HG03095 (cell line): ENCODE measurements around the gene UTF1.
"Not testable (repeated sequence)": the region's sequence is repeated elsewhere in the genome, so short reads cannot be mapped to it uniquely, and the experiment has no call there.

ENCODE experiments used
- ATAC-seq: cut with Tn5 transposase; IDR thresholded peaks from one replicate; pipeline ENCODE4 v1.9.1; 2021; ENCODE audit warnings: moderate library complexity; ENCODE audit not compliant: unreplicated experiment

UTF1 gene

GRCh38 chr10:133207627-133208026 is 22.4 kb upstream of the UTF1 start:
- no peak for ATAC-seq

GRCh38 chr10:133208466-133208865 is 21.6 kb upstream of the UTF1 start:
- ATAC-seq: no peak

GRCh38 chr10:133209117-133209516 is 20.9 kb upstream of the UTF1 start:
- ATAC-seq: no peak

DNA sequence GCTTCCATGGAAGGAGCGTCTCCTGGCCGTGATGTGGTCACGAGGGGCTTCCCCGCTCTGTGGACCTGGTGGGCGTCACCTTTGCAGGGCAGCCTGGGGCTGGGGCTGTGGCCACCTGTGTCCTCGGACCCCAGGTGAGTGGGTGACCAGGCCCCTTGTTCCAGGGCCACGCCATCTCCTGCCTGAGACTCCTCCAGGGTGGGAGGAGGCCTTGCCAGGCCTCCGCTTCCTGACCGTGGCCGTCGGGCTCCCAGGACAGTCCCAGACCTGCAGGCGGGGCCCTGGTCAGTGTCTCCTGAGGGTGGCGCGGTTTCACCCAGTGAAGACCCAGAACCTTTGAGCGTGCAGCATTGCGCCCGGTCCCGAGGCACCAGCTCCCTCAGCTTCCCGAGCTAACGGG is 20.4 kb upstream of the UTF1 start:
- ATAC-seq: no peak

DNA sequence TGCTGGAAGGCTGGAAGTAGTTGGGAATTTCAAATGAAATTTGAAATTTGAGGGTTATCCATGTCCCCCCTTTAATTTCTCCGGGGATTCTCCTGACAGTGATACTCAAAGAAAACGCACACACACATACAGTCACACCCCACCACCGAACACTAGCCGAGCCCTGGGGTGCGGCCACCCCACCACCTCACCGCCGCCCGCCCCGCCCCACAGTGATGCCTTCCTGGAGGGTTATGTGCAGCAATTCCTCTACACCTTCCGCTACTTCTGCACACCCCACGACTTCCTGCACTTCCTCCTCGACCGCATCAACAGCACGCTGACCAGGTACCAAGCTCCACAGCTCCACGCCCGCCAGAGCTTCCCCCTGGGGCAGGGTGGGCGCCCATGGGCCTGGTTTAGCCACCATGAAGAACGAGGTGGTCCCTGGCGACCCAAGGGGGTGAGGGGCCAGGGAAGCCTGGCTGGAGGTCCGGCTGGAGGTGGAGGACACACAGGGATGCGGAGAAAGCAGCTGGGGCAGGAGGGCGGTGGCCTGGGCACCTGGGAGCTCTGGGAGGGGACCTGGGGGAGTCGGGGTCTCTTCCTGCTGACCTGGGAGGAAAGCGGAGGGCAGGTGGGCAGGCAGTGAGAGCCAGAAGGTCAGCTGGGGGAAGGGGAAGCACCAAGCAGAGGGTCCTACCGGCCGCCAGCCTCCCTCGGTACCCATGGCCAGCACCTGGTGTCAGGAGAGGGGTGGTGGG is 19.4 kb upstream of the UTF1 start:
- ATAC-seq: no peak

DNA sequence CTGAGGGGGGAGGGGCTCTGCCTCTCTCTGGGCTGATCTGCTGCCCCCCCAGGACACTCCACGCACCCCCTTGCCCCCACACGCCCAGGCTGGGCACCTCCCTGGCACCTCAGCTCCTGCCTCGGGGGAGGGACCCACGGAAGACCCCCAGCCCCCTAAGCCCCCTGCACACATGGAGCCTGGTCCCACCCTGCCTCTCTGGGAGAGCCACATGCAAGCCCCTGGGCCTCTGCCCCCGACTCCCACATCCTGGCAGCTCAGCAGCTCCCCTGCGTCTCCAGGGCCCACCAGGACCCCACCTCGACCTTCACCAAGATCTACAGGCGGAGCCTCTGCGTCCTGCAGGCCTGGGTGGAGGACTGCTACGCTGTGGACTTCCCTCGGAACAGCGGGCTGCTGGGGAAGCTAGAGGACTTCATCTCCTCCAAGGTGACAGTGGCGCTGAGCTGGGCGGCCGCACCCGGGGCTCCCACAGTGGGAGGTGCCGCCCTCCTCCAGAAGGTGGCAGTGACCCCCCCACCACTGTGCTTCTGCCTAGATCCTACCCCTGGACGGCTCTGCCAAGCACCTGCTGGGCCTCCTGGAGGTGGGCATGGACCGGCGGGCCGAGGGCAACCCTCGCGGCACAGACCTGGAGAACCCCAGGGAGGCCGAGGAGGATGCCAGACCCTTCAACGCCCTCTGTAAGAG is 18.7 kb upstream of the UTF1 start:
- ATAC-seq: no peak

GRCh38 chr10:133211959-133212852 is 17.8 kb upstream of the UTF1 start:
- ATAC-seq: no peak

GRCh38 chr10:133212853-133213494 is 17.0 kb upstream of the UTF1 start:
- ATAC-seq: no peak

DNA sequence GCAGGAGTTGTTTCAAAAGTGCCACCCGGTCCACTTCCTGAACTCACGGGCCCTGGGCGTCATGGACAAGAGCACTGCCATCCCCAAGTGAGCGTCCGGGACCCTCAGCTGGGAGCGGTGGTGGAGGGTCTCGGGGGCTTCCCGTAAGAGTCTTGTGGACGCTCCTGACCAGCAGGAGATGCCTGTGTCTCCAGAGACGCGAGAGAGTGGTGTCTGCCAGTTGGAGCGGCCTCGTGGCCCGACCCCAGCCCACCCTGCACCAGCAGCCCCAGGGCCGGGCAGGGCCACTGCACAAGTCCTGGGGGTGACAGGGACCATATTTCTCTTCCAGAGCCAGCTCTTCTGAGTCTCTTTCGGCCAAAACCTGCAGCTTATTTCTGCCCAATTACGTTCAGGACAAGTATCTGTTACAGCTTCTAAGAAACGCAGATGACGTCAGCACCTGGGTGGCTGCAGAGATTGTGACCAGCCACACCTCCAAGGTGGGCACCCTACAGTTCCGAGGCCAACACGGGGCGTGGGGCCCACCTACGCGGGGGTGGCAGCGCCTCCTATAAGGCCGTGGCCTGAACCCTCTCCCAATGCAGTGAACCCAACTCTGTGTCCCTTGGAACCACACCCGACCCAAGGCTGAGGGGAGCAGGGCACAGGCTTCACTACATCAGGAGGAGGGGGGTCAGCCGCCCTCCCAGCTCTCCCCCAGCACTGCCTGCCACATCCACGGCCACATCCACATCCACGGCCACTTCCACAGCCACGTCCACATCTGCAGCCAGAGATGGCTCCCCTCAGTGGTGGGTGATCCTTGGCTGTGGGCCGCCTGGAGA is 16.2 kb upstream of the UTF1 start:
- no peak for ATAC-seq

DNA sequence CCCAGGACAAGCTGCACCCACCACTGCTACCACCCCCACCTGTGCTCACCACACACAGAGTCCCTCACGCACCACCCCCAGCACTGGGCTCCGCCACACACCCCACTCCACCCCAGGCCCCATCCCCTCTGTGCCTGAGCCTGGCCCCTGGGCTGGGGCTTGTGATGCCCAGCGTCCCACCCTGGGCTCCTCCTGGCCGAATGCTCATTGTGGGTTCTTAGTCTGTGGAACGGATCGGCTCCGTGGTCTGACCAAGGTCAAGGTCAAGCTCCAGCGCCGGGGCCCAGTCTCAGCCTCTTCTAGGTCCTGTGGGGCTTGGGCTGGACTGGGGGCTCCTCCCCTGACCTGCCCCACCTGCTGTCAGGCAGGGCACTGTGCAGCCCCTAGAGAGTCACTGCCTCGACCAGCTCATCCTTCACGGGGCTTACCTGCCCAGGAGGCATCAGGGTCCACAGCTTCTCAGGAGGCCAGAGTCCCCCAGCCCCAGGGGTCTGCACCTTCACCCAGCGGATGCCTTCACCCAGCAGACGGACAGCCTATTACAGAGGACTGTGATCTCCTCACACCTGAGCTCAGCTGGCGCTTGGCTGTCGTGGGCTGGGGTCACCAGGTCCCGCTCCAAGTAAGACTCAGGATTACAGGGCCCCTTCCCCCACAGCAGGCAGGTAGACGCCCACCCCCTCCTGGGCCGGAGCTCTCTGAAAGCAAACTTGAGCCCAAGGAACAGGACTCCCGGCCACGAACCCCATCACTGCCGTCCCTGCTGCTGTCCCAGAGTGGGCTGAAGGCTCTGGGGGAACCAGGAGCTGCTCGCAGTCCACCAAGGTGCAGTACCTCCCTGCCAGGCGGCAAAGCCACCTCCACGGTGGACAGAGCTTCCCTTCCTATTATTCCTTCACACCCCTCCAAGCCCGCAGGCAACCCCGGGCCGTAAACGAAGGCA is 15.3 kb upstream of the UTF1 start:
- no peak for ATAC-seq

GRCh38 chr10:133215586-133215985 is 14.4 kb upstream of the UTF1 start:
- no peak for ATAC-seq

- ATAC-seq: no peak
These were observed 13.2 kb upstream of the UTF1 start for GRCh38 chr10:133216776-133217175.

DNA sequence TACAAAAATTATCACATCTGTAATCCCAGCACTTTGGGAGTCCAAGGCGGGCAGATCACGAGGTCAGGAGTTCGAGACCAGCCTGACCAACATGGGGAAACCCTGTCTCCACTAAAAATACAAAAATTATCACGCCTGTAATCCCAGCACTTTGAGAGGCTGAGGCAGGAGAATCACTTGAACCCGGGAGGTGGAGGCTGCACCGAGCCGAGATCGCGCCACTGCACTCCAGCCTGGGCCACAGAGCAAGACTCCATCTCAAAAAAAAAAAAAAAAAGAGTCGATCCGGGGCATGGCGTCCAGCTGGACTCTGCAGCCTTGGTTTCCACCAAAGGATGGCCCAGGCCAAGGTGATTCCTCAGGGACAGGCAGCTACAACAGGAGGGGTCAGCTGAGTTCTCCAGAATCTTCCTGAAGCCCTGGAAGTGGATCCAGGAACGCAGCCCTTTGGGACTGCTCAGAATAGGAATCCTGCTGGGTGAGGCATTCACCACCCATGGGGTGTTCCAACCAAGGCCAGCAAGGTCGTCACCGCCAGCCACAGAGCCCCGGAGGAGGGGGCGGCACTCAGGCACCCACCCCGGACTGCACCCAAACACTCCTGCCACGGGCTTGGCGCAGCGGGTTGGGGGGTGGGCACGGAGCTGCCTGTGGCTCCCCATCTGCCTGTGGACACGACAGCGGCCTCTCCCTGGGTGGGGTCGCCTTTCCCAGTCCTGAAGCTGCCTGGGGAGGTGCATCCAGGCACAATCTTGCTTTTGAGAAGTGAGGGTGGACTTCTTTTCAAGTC is 12.0 kb upstream of the UTF1 start:
- no peak for ATAC-seq

GRCh38 chr10:133218891-133219290 is 11.1 kb upstream of the UTF1 start:
- ATAC-seq: no peak

GRCh38 chr10:133219782-133220181 is 10.2 kb upstream of the UTF1 start:
- no peak for ATAC-seq

DNA sequence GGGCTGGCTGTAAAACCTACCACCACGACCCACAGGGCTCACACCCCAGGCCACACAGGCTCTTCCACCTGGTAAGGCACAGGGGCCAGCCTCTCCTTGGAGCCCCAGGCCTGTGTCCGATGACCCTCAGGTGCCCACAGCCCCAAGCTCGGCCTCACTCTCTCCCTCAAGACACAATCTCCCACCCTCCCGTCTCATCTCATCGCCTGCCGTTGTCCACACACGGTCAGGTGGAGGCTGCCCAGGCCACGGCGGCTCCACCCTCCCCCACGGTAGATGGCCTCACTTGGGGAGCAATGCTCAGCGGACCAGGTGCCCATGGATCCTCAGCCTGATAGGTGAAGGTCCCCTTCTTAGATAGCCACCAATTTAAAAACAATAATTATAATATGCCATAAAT is 8.7 kb upstream of the UTF1 start:
- no peak for ATAC-seq

GRCh38 chr10:133221756-133222155 is 8.3 kb upstream of the UTF1 start:
- not testable (repeated sequence) for ATAC-seq

DNA sequence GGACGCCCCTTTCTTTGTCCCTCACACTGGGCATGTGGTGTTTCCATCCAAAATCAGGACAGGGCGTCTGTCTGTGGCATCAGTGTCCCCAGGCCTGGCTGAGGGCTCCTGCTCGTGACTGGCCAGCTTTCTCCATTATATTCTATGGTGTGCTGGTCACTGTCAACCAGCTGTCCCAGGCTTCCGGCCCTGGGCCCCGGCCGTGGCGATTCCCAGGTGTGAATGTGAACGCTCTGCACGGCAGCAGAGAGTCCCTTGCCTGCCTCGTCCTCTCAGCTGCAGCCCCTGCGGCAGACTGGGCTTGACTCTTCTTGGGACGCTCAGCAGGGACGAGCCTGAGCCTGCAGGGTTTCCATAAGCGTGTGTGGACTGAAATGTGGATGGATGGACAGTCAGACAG is 5.9 kb upstream of the UTF1 start:
- ATAC-seq: no peak
